OCI-LY1 (cell line): Measurements from ENCODE around the gene DOCK4.

Experiments used
- H2AFZ ChIP-seq: fragments of 200-600 bp; sonication (generic), shearing (Covaris generic); 2 replicates; pipeline ENCODE4 v1.6.0; 2014; ENCODE audit warnings: antibody characterized with exemption, mild to moderate bottlenecking, low read length
- H3F3A ChIP-seq: fragments of 200-600 bp; sonication (generic), shearing (Covaris generic); 2 replicates; pipeline ENCODE4 v1.6.0; 2014; ENCODE audit warnings: mild to moderate bottlenecking, antibody characterized with exemption, low read length, moderate library complexity; ENCODE audit not compliant: insufficient read depth
- H3K27ac ChIP-seq: fragments of 200-600 bp; sonication (generic); 2 replicates; pipeline ENCODE4 v1.5.1; 2014; ENCODE audit warnings: low read length, mixed run types, mild to moderate bottlenecking, low read depth; ENCODE audit not compliant: poor library complexity, severe bottlenecking
- H3K27me3 ChIP-seq: fragments of 200-600 bp; sonication (generic); 2 replicates; pipeline ENCODE4 v1.6.0; 2014; ENCODE audit warnings: antibody characterized with exemption, mild to moderate bottlenecking, low read length, moderate library complexity; ENCODE audit not compliant: insufficient read depth
- H3K36me3 ChIP-seq: fragments of 200-600 bp; sonication (generic); 2 replicates; pipeline ENCODE4 v1.6.1; 2014; ENCODE audit warnings: mild to moderate bottlenecking, antibody characterized with exemption, low read length, moderate library complexity, mixed read lengths; ENCODE audit not compliant: insufficient read depth
- H3K4me1 ChIP-seq: fragments of 200-600 bp; sonication (generic); 2 replicates; pipeline ENCODE4 v1.5.1; 2014; ENCODE audit warnings: mild to moderate bottlenecking, low read length, moderate library complexity; ENCODE audit not compliant: insufficient read depth, severe bottlenecking
- H3K4me2 ChIP-seq: fragments of 200-600 bp; sonication (generic), shearing (Covaris generic); 2 replicates; pipeline ENCODE4 v1.6.1; 2014; ENCODE audit warnings: low read length
- H3K4me3 ChIP-seq: fragments of 200-600 bp; sonication (generic); 2 replicates; pipeline ENCODE4 v1.5.1; 2014; ENCODE audit warnings: low read length, low read depth, mild to moderate bottlenecking, mixed read lengths; ENCODE audit not compliant: poor library complexity, severe bottlenecking
- H3K79me2 ChIP-seq: fragments of 200-600 bp; shearing (Covaris generic); 2 replicates; pipeline ENCODE4 v1.6.1; 2016; ENCODE audit warnings: mixed run types, low read length, mixed read lengths; ENCODE audit not compliant: insufficient read depth
- H3K9ac ChIP-seq: fragments of 200-600 bp; sonication (generic), shearing (Covaris generic); 2 replicates; pipeline ENCODE4 v1.6.1; 2014; ENCODE audit warnings: mild to moderate bottlenecking, low read length, mixed read lengths
- H3K9me2 ChIP-seq: fragments of 200-600 bp; sonication (generic), shearing (Covaris generic); 2 replicates; pipeline ENCODE4 v1.6.1; 2014; ENCODE audit warnings: low read depth, mild to moderate bottlenecking, low read length, mixed read lengths
- H3K9me3 ChIP-seq: fragments of 200-600 bp; shearing (Covaris generic); 2 replicates; pipeline ENCODE4 v1.6.1; 2014; ENCODE audit warnings: low read length, mixed read lengths
- H4K20me1 ChIP-seq: fragments of 200-600 bp; sonication (generic), shearing (Covaris generic); 2 replicates; pipeline ENCODE4 v1.6.0; 2016; ENCODE audit warnings: mild to moderate bottlenecking, low read length; ENCODE audit not compliant: insufficient read depth
- CTCF ChIP-seq: fragments of 200-600 bp; sonication (generic), shearing (Covaris generic); IDR thresholded peaks from 2 replicates; pipeline ENCODE4 v1.5.1; 2017; ENCODE audit warnings: mild to moderate bottlenecking, antibody characterized with exemption, low read length, moderate library complexity, mixed read lengths
- EZH2 ChIP-seq: fragments of 200-600 bp; sonication (generic), shearing (Covaris generic); IDR thresholded peaks from 2 replicates; pipeline ENCODE4 v1.8.0; 2017; ENCODE audit warnings: borderline replicate concordance, mixed run types, mild to moderate bottlenecking, antibody characterized with exemption, low read length, moderate library complexity, mixed read lengths

The DOCK4 gene

GRCh38 chr7:111820121-111820520 lies 386.1 kb downstream of the DOCK4 start:
- H3K79me2 ChIP-seq: no peaks in the 10 kb centered on the region
- no peaks in the 10 kb centered on the region for H3K9me2 ChIP-seq
- no peak overlapping the region for H3K9ac ChIP-seq
- no peak overlapping the region for H3K4me3 ChIP-seq
- no peaks in the 10 kb centered on the region for H3K4me1 ChIP-seq
- no peaks in the 10 kb centered on the region for H4K20me1 ChIP-seq
- no peak overlapping the region for H2AFZ ChIP-seq
- H3K27me3 ChIP-seq: no peaks in the 10 kb centered on the region
- no peaks in the 10 kb centered on the region for H3K36me3 ChIP-seq
- TF ChIP-seq CTCF (no peak), EZH2 (no peak)
- no peaks in the 10 kb centered on the region for H3K9me3 ChIP-seq
- H3F3A ChIP-seq: no peaks in the 10 kb centered on the region
- no peak overlapping the region for H3K27ac ChIP-seq
- H3K4me2 ChIP-seq: no peak overlapping the region

- Histone ChIP-seq H3K27ac (no peak overlapping the region), H3K9me2 (no peaks in the 10 kb centered on the region), H3K4me1 (no peaks in the 10 kb centered on the region), H4K20me1 (no peaks in the 10 kb centered on the region; the same call in 1 of the 2 replicates), H3K27me3 (no peaks in the 10 kb centered on the region), H2AFZ (no peak overlapping the region), H3K79me2 (no peaks in the 10 kb centered on the region), H3K4me2 (no peak overlapping the region), H3F3A (no peaks in the 10 kb centered on the region), H3K36me3 (no peaks in the 10 kb centered on the region), H3K9ac (no peak overlapping the region), H3K9me3 (no peaks in the 10 kb centered on the region), H3K4me3 (no peak overlapping the region)
- TF ChIP-seq EZH2 (no peak), CTCF (no peak)
These were observed 390.8 kb downstream of the DOCK4 start for GRCh38 chr7:111815354-111815753.

GRCh38 chr7:111813306-111813705 lies 392.9 kb downstream of the DOCK4 start:
- Histone ChIP-seq H3K27ac (no peak overlapping the region), H3K27me3 (no peaks in the 10 kb centered on the region), H4K20me1 (no peaks in the 10 kb centered on the region; the same call in 1 of the 2 replicates), H3K9me3 (no peaks in the 10 kb centered on the region), H3K36me3 (no peaks in the 10 kb centered on the region), H3F3A (no peaks in the 10 kb centered on the region), H3K4me3 (no peak overlapping the region), H3K79me2 (no peaks in the 10 kb centered on the region), H3K4me2 (no peak overlapping the region), H3K9me2 (no peaks in the 10 kb centered on the region), H3K9ac (no peak overlapping the region), H2AFZ (no peak overlapping the region), H3K4me1 (no peaks in the 10 kb centered on the region)
- TF ChIP-seq EZH2: no peak
- no peak for TF ChIP-seq CTCF
